Breast epithelium (tissue), 4 donors: ENCODE measurements around the gene FITM2. TPM values are rescaled to one million over a fixed set of nuclear protein-coding genes. Genes with fewer than 3 reads are reported as not detected.

Experiments
- DNase-seq, 2 donors: peaks; one replicate each; pipeline ENCODE4 v3.0.0-alpha.2; 2019; ENCODE audit warnings: low spot score in 2 of 2
- H3K27ac ChIP-seq, 2 donors: fragments of 200-600 bp; sonication (generic) in 1 of 2; one replicate each; pipeline ENCODE4 v1.5.1; 2016 to 2019; ENCODE audit warnings: mild to moderate bottlenecking in 1 of 2
- H3K27me3 ChIP-seq, 2 donors: fragments of 200-600 bp; sonication (generic) in 1 of 2; one replicate each; pipeline versions ENCODE4 v1.5.1 to v1.6.0; 2017 to 2019; ENCODE audit warnings: control low read depth in 1 of 2, mild to moderate bottlenecking in 1 of 2
- H3K36me3 ChIP-seq: fragments of 200-600 bp; one replicate; pipeline ENCODE4 v1.5.1; 2019
- H3K4me1 ChIP-seq, 2 donors: fragments of 200-600 bp; sonication (generic); one replicate each; pipeline ENCODE4 v1.5.1; 2016 to 2019; ENCODE audit warnings: control low read depth in 1 of 2
- H3K4me3 ChIP-seq, 3 donors: fragments of 200-600 bp; sonication (generic); 1 replicate in 2 of 3; 2 replicates in 1 of 3; pipeline ENCODE4 v1.5.1; 2016 to 2019; ENCODE audit warnings: mild to moderate bottlenecking in 3 of 3, moderate library complexity in 2 of 3
- H3K9me3 ChIP-seq, 2 donors: fragments of 200-600 bp; sonication (generic) in 1 of 2; one replicate each; pipeline ENCODE4 v1.5.1; 2016 to 2019; ENCODE audit warnings: control low read depth in 1 of 2
- CTCF ChIP-seq, 3 donors: fragments of 450-650 bp; IDR thresholded peaks; one replicate each; pipeline ENCODE4 v1.5.1; 2016 to 2017; ENCODE audit warnings: antibody characterized with exemption in 3 of 3, mild to moderate bottlenecking in 3 of 3, moderate library complexity in 3 of 3
- POLR2A ChIP-seq: fragments of 450-650 bp; IDR thresholded peaks from one replicate; pipeline ENCODE4 v1.6.1; 2016; ENCODE audit warnings: antibody characterized with exemption, mild to moderate bottlenecking, moderate library complexity
- POLR2AphosphoS5 ChIP-seq, 3 donors: sonication (generic); formaldehyde crosslinking; IDR thresholded peaks; one replicate each; pipeline ENCODE4 v1.6.1; 2017; ENCODE audit warnings: antibody characterized with exemption in 3 of 3
- intact Hi-C: fragments of 100-400 bp; cut with DNase I; formaldehyde crosslinking; loops from one replicate; pipeline ENCODE4 v1.15.1; 2023; ENCODE audit warnings: low total_unique reads
- total RNA-seq, 3 donors: library from RNA; depleted of rRNA; stranded (reverse); fragments of >200 nt; gene quantifications; one replicate each; pipeline ENCODE4 v1.1.0, GENCODE V29; 2016

Gene FITM2
- total RNA-seq, 3 donors from 2014 or later = 8.8 to 17.0 (median 9.2) TPM

DNA sequence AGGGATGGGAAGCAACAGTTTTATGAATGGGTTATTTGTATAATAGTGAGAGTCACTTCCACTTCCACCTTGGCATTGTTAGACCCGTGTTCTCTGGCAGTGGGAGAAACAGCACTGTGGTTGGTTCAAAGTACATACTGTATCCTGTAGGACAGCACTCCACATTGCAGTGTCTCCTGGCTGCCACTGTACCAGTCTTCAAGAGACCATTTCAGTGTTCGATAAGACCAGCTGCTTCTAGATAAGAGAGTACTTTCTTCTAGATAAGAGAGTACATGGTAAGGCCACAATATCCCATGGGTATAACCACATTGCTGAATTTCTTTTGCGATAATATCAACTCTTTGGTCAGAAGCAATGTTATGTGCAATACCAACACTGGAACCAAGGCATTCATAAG is 28.8 kb downstream of the FITM2 start:
- Histone ChIP-seq H3K4me3 (no peak overlapping the region), H3K4me1 (no peaks in the 10 kb centered on the region), H3K27me3 (no peaks in the 10 kb centered on the region), H3K27ac (no peak overlapping the region), H3K9me3 (no peaks in the 10 kb centered on the region), H3K36me3 (no peaks in the 10 kb centered on the region)
- no peak for DNase-seq
- TF ChIP-seq POLR2A = no peak
- no peak for TF ChIP-seq POLR2AphosphoS5 (IDR thresholded peaks at IDR 0.05)
- TF ChIP-seq CTCF (IDR thresholded peaks at IDR 0.05) = no peak
- intact Hi-C loops = loop anchor here (10.0 kb wide), 1 partner anchor 1067 kb away; no protein-coding TSS in a partner anchor

- Histone ChIP-seq H3K27ac (no peak overlapping the region), H3K4me1 (no peaks in the 10 kb centered on the region), H3K9me3 (no peaks in the 10 kb centered on the region), H3K4me3 (no peak overlapping the region), H3K27me3 (no peaks in the 10 kb centered on the region), H3K36me3 (no peaks in the 10 kb centered on the region)
- DNase-seq = no peak
- TF ChIP-seq POLR2AphosphoS5 (IDR thresholded peaks at IDR 0.05) (no peak), CTCF (IDR thresholded peaks at IDR 0.05) (no peak), POLR2A (no peak)
- intact Hi-C loops = loop anchor here (10.0 kb wide), 1 partner anchor 1066 kb away; no protein-coding TSS in a partner anchor
Measured at GRCh38 chr20:44280387-44280786, 30.6 kb downstream of the FITM2 start.

DNA sequence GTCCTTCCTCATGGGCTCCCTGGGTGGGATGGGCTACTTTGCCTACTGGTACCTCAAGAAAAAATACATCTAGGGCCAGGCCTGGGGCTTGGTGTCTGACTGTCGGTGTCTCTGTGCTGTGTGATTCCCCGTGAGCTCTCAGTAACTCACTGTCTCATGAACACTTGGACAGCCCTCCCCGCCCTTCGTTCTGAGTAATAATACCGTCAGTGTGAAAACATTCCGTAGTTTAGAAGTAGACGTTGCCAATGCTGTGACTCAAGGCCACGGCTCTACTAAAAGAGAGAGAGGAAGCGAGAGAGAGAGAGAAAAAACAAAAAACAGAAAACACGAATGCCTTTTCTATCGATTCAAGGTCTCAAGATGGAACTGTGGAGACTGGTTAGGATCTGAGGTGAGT is 31.8 kb downstream of the FITM2 start:
- H3K27ac ChIP-seq = no peak overlapping the region
- H3K4me1 ChIP-seq = no peaks in the 10 kb centered on the region
- no peak overlapping the region for H3K4me3 ChIP-seq
- no peak for DNase-seq
- H3K9me3 ChIP-seq = no peaks in the 10 kb centered on the region
- no peaks in the 10 kb centered on the region for H3K36me3 ChIP-seq
- TF ChIP-seq POLR2A (no peak), POLR2AphosphoS5 (IDR thresholded peaks at IDR 0.05) (no peak), CTCF (IDR thresholded peaks at IDR 0.05) (no peak)
- intact Hi-C loops = no loop called here
- H3K27me3 ChIP-seq = no peaks in the 10 kb centered on the region

- no peak for DNase-seq
- Histone ChIP-seq H3K9me3 (no peaks in the 10 kb centered on the region), H3K36me3 (no peaks in the 10 kb centered on the region), H3K4me3 (no peak overlapping the region), H3K4me1 (no peaks in the 10 kb centered on the region), H3K27me3 (no peaks in the 10 kb centered on the region), H3K27ac (no peak overlapping the region)
- TF ChIP-seq POLR2AphosphoS5 (IDR thresholded peaks at IDR 0.05) (no peak), POLR2A (no peak), CTCF (IDR thresholded peaks at IDR 0.05) (no peak)
- intact Hi-C loops = no loop called here
Measured at GRCh38 chr20:44274303-44275017, 36.5 kb downstream of the FITM2 start.
